Stimulated activated effector memory CD8-positive, alpha-beta T cell treated with anti-CD3 and anti-CD28 coated beads, Interleukin-12 subunit alpha, Interleukin-12 subunit beta, amount 100 ng/mL, for 72 hours (primary cell): ENCODE measurements around the gene ONECUT1.

ENCODE experiments used
- ATAC-seq: fragments of 150-1000 bp; cut with Tn5 transposase; 2 replicates; pipeline ENCODE4 v1.10.0; 2021
- DNase-seq, 2 donors: peaks; one replicate each; pipeline ENCODE4 v3.0.0; 2021 to 2022; ENCODE audit warnings: low spot score in 2 of 2
- H3K27ac Mint-ChIP-seq: one replicate; pipeline ENCODE4 v1.8.0; 2022; ENCODE audit warnings: mild to moderate bottlenecking, mixed read lengths
- H3K36me3 Mint-ChIP-seq: one replicate; pipeline ENCODE4 v1.8.0; 2022; ENCODE audit warnings: mild to moderate bottlenecking, mixed read lengths
- H3K4me1 Mint-ChIP-seq: one replicate; pipeline ENCODE4 v1.8.0; 2022; ENCODE audit warnings: mixed read lengths
- H3K4me3 Mint-ChIP-seq: one replicate; pipeline ENCODE4 v1.8.0; 2022; ENCODE audit warnings: mild to moderate bottlenecking, mixed read lengths
- H3K9me3 Mint-ChIP-seq: one replicate; pipeline ENCODE4 v1.8.0; 2022; ENCODE audit warnings: mixed read lengths

Gene ONECUT1

DNA sequence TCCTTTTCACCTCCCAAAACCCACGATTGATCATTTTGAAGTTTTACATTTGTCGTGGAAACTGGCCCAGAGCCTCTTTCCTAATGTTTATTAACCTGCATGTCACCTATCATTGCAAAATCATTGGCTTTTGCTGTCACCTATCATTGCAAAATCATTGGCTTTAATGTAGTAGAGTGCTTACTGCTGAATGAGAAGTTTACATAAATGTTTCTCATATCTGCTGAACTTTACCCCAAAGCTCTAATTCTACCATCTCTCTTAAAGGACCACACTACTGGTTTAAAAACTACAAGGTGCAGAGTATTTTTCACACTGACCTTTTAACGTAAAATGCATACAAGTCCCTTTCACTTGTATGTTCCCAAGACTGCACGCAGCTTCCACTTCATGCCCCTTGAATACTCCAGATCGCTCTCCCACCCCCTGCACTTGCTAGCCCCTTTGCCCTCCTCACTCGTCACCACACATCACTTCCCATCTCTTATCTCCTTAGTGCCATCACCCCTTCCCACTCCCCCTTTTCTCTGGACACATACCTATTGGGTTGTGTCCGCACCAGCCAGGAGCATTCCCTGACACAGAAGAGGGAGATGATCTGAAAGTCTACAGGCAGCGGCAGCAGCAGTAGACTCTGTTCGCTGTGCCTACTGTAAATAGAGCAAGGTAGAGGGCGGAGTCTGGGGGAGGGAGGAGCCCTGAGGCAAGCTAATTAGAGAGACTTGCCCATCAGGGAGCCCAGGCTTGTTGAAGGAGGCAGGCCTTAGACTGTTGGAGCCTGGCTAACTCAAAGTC, 80.8 kb downstream of the ONECUT1 start:
- Mint-ChIP-seq H3K27ac (no peak overlapping the region), H3K4me1 (peaks cover 9% of the 10 kb centered on the region), H3K36me3 (no peaks in the 10 kb centered on the region), H3K9me3 (peaks cover 3% of the 10 kb centered on the region), H3K4me3 (no peak overlapping the region)
- DNase-seq (no peak), ATAC-seq (peak; percentile 38)
